ENCODE measurements around the gene GPR63. TPM values are rescaled to one million over a fixed set of nuclear protein-coding genes. Genes with fewer than 3 reads are reported as not detected.

GPR63 gene
- total and polyA plus RNA-seq, 2 of the 13 experiments (the other 11 are each of a cell fraction or from before 2014, with no cell fraction given): 0.01 to 0.02 TPM

DNA sequence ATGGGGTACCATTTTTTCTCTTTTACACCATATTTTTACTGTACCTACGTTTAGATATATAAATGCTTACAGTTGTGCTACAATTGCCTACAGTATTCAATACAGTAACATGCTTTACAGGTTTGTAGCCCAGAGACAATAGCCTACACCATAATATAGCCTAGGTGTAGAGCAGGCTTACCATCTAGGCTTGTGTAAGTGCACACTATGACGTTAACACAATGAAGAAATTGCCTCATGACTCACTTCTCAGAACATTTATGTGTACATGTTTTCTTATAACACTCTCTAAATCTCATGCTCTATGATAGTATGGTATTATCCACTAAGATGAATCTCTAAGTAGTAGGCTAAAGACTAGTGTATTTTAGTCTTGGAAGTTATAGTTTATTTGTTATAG is 13.5 kb downstream of the GPR63 start:
- H3K4me3 ChIP-seq (replicated peaks in 1 of 3; ENCODE audit: insufficient read depth in 1 of 3, low read depth in 2 of 3, low read length in 3 of 3): no peak overlapping the region
- H3K9ac ChIP-seq (ENCODE audit: insufficient read depth, low read depth, low read length): no peak overlapping the region
- no peaks in the 10 kb centered on the region for H3K27me3 ChIP-seq (ENCODE audit: control insufficient read depth in 1 of 2, insufficient read depth in 2 of 2, low read length in 2 of 2)
- DNase-seq (ENCODE audit: low spot score) (no peak), ATAC-seq (no peak), FAIRE-seq (no peak)
- intact Hi-C loops (cut with micrococcal nuclease; ENCODE audit: unreplicated experiment): no loop called here
- in situ Hi-C loops (cut with HindIII; ENCODE audit: extremely low pct_ligation_motif_present, low pct_unique_long_range_greater_than_20kb): no loop called here
- H3K9me3 ChIP-seq (ENCODE audit: low read length): no peaks in the 10 kb centered on the region
- H2AFZ ChIP-seq (ENCODE audit: low read length): no peak overlapping the region
- no peaks in the 10 kb centered on the region for H3K36me3 ChIP-seq (replicated peaks in 1 of 2; ENCODE audit: control insufficient read depth in 1 of 2, insufficient read depth in 2 of 2, low read length in 2 of 2)
- H3K4me1 ChIP-seq (ENCODE audit: insufficient read depth, low read length): no peaks in the 10 kb centered on the region
- POLR2A ChIA-PET: no interaction called here
- BruUV-seq (replicated peaks): no TSS peak
- no peaks in the 10 kb centered on the region for H4K20me1 ChIP-seq (ENCODE audit: insufficient read depth, low read length)
- H3K27ac ChIP-seq (ENCODE audit: extremely low read length, insufficient read depth, low read length): no peak overlapping the region
- no peak overlapping the region for H3K4me2 ChIP-seq (ENCODE audit: low read depth, low read length)
- CTCF ChIA-PET (ENCODE audit: low intra/inter-chr PET ratio, low total read pairs): no interaction called here
- TF ChIP-seq, protein P1, sequence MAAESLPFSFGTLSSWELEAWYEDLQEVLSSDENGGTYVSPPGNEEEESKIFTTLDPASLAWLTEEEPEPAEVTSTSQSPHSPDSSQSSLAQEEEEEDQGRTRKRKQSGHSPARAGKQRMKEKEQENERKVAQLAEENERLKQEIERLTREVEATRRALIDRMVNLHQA (CRISPR knock-in tag; IDR thresholded peaks at IDR 0.05): no peak
- TF ChIP-seq PAX8 (CRISPR knock-in tag; IDR thresholded peaks at IDR 0.05; ENCODE audit: borderline replicate concordance) (no peak), ZNF547 (CRISPR knock-in tag; IDR thresholded peaks at IDR 0.05) (no peak), ZNF253 (CRISPR knock-in tag; IDR thresholded peaks at IDR 0.05; ENCODE audit: borderline replicate concordance) (no peak), ZNF572 (CRISPR knock-in tag; IDR thresholded peaks at IDR 0.05) (no peak), ZNF329 (CRISPR knock-in tag; IDR thresholded peaks at IDR 0.05; ENCODE audit: low read depth) (no peak)
- TF ChIP-seq, protein P2, sequence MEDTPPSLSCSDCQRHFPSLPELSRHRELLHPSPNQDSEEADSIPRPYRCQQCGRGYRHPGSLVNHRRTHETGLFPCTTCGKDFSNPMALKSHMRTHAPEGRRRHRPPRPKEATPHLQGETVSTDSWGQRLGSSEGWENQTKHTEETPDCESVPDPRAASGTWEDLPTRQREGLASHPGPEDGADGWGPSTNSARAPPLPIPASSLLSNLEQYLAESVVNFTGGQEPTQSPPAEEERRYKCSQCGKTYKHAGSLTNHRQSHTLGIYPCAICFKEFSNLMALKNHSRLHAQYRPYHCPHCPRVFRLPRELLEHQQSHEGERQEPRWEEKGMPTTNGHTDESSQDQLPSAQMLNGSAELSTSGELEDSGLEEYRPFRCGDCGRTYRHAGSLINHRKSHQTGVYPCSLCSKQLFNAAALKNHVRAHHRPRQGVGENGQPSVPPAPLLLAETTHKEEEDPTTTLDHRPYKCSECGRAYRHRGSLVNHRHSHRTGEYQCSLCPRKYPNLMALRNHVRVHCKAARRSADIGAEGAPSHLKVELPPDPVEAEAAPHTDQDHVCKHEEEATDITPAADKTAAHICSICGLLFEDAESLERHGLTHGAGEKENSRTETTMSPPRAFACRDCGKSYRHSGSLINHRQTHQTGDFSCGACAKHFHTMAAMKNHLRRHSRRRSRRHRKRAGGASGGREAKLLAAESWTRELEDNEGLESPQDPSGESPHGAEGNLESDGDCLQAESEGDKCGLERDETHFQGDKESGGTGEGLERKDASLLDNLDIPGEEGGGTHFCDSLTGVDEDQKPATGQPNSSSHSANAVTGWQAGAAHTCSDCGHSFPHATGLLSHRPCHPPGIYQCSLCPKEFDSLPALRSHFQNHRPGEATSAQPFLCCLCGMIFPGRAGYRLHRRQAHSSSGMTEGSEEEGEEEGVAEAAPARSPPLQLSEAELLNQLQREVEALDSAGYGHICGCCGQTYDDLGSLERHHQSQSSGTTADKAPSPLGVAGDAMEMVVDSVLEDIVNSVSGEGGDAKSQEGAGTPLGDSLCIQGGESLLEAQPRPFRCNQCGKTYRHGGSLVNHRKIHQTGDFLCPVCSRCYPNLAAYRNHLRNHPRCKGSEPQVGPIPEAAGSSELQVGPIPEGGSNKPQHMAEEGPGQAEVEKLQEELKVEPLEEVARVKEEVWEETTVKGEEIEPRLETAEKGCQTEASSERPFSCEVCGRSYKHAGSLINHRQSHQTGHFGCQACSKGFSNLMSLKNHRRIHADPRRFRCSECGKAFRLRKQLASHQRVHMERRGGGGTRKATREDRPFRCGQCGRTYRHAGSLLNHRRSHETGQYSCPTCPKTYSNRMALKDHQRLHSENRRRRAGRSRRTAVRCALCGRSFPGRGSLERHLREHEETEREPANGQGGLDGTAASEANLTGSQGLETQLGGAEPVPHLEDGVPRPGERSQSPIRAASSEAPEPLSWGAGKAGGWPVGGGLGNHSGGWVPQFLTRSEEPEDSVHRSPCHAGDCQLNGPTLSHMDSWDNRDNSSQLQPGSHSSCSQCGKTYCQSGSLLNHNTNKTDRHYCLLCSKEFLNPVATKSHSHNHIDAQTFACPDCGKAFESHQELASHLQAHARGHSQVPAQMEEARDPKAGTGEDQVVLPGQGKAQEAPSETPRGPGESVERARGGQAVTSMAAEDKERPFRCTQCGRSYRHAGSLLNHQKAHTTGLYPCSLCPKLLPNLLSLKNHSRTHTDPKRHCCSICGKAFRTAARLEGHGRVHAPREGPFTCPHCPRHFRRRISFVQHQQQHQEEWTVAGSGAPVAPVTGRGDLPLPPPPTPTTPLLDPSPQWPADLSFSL (CRISPR knock-in tag; IDR thresholded peaks at IDR 0.05): no peak
- TF ChIP-seq, protein P3, sequence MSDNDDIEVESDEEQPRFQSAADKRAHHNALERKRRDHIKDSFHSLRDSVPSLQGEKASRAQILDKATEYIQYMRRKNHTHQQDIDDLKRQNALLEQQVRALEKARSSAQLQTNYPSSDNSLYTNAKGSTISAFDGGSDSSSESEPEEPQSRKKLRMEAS (IDR thresholded peaks at IDR 0.05): no peak
- 0% methylated on average over 2 of the region's 2 CpGs for WGBS (ENCODE audit: low lambda C conversion rate)
- no peaks in the 10 kb centered on the region for H3K79me2 ChIP-seq (ENCODE audit: insufficient read depth, low read length)
